Right atrium auricular region (tissue), 2 donors: ENCODE measurements around the gene PRDM16. TPM values are rescaled to one million over a fixed set of nuclear protein-coding genes. Genes with fewer than 3 reads are reported as not detected.

Experiments used
- DNase-seq: peaks from one replicate; pipeline ENCODE4 v3.0.0-alpha.2; 2019; ENCODE audit warnings: low spot score
- H3K27ac ChIP-seq, 2 donors: fragments of 200-600 bp; sonication (generic); 1 replicate in 1 of 2; 2 replicates in 1 of 2; pipeline ENCODE4 v1.5.1; 2016 to 2019
- H3K27me3 ChIP-seq, 2 donors: fragments of 200-600 bp; sonication (generic); one replicate each; pipeline versions ENCODE4 v1.5.1 to v1.6.0; 2017 to 2019
- H3K36me3 ChIP-seq: fragments of 200-600 bp; sonication (generic); one replicate; pipeline ENCODE4 v1.5.1; 2016
- H3K4me1 ChIP-seq, 2 donors: fragments of 200-600 bp; sonication (generic); one replicate each; pipeline versions ENCODE4 v1.5.1 to v1.6.0; 2017 to 2019
- H3K4me3 ChIP-seq, 2 donors: fragments of 200-600 bp; sonication (generic); 1 replicate in 1 of 2; 2 replicates in 1 of 2; pipeline ENCODE4 v1.5.1; 2017 to 2019; ENCODE audit warnings: mild to moderate bottlenecking in 1 of 2, moderate library complexity in 1 of 2
- H3K9me3 ChIP-seq, 2 donors: fragments of 200-600 bp; sonication (generic); one replicate each; pipeline ENCODE4 v1.5.1; 2019
- CTCF ChIP-seq, 2 donors: fragments of 200-600 bp; sonication (generic); IDR thresholded peaks; one replicate each; pipeline ENCODE4 v1.5.1; 2019; ENCODE audit warnings: antibody characterized with exemption in 2 of 2
- total RNA-seq, 2 donors: library from RNA; depleted of rRNA; stranded (reverse); fragments of >200 nt; gene quantifications; one replicate each; pipeline ENCODE4 v1.1.0, GENCODE V29; 2016

Gene PRDM16
- total RNA-seq, 2 donors from 2014 or later, result 0.22 to 3.3 TPM

GRCh38 chr1:3370856-3371703 lies 302.1 kb downstream of the PRDM16 start:
- no peak for TF ChIP-seq CTCF (IDR thresholded peaks at IDR 0.05)
- Histone ChIP-seq H3K4me3 (no peak overlapping the region), H3K27me3 (no peaks in the 10 kb centered on the region), H3K27ac (peak overlapping the region; percentile 61 to 75), H3K4me1 (peaks cover 0 to 22% of the 10 kb centered on the region in 2 donors), H3K9me3 (no peaks in the 10 kb centered on the region), H3K36me3 (no peaks in the 10 kb centered on the region)
- no peak for DNase-seq

DNA sequence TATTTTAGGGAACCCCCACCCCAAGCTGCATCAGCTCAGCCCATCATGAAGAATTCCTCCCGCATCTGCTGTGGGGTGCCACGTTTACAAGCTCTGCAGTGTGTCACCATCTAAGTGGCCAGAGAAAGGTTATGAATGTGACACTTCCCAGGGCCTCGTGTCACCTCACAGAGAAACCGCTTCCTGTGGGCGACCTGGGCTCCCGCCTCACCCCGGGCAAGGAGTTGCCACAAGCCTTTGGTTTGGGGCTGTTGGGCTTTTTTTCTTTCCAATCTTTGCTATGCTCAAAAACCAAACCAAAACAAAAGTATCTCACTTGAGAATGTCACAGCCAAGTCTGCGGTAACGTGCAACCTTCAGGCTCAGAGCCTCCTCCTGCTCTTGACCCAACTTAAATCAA lies 303.3 kb downstream of the PRDM16 start:
- H3K27me3 ChIP-seq, result no peaks in the 10 kb centered on the region
- H3K4me1 ChIP-seq, result peaks cover 0 to 10% of the 10 kb centered on the region in 2 donors
- TF ChIP-seq CTCF (IDR thresholded peaks at IDR 0.05), result no peak
- no peak for DNase-seq
- H3K36me3 ChIP-seq, result no peaks in the 10 kb centered on the region
- H3K4me3 ChIP-seq, result no peak overlapping the region
- H3K9me3 ChIP-seq, result no peaks in the 10 kb centered on the region
- H3K27ac ChIP-seq, result no peak overlapping the region

- H3K36me3 ChIP-seq, result no peaks in the 10 kb centered on the region
- no peaks in the 10 kb centered on the region for H3K9me3 ChIP-seq
- H3K27ac ChIP-seq, result no peak overlapping the region
- no peaks in the 10 kb centered on the region for H3K27me3 ChIP-seq
- no peak for DNase-seq
- TF ChIP-seq CTCF (IDR thresholded peaks at IDR 0.05), result no peak
- H3K4me3 ChIP-seq, result no peak overlapping the region
- H3K4me1 ChIP-seq, result peaks cover 0 to 9% of the 10 kb centered on the region in 2 donors
Measured at GRCh38 chr1:3373175-3373574, 304.2 kb downstream of the PRDM16 start.

- Histone ChIP-seq H3K4me3 (no peak overlapping the region), H3K27ac (no peak overlapping the region), H3K36me3 (no peaks in the 10 kb centered on the region), H3K9me3 (no peaks in the 10 kb centered on the region), H3K4me1 (peaks cover 0 to 6% of the 10 kb centered on the region in 2 donors), H3K27me3 (no peaks in the 10 kb centered on the region)
- no peak for TF ChIP-seq CTCF (IDR thresholded peaks at IDR 0.05)
- DNase-seq, result no peak
Measured at GRCh38 chr1:3373700-3374405, 304.9 kb downstream of the PRDM16 start.

DNA sequence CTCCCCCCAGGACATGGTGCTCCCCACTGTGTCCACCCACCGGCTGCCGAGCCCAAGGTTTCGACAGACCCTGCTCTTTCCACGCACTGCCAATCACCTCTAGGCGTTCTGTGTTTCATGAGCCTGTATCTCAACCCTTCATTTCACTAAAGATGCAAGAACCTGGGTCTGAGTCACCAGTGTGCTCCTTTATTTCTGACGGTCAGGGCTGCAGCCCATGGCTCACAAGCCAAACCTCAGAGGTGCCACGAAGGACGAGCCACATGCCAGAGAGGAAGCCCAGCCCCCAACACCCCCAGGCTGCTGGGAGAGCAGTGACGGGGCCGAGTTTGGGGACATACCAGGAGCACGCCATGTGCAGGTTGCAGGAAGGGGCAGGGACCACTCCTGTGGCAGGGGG lies 306.2 kb downstream of the PRDM16 start:
- H3K27me3 ChIP-seq, result no peaks in the 10 kb centered on the region
- H3K27ac ChIP-seq, result no peak overlapping the region
- no peaks in the 10 kb centered on the region for H3K9me3 ChIP-seq
- no peak for DNase-seq
- no peak for TF ChIP-seq CTCF (IDR thresholded peaks at IDR 0.05)
- H3K4me3 ChIP-seq, result no peak overlapping the region
- H3K4me1 ChIP-seq, result no peaks in the 10 kb centered on the region
- no peaks in the 10 kb centered on the region for H3K36me3 ChIP-seq
